Duodenal mucosa (tissue), 2 donors: ENCODE measurements around the gene MFGE8.
A peak's percentile ranks its signal among the peaks of the same experiment; 100 is the strongest.

ENCODE experiments used
- H3K27ac ChIP-seq: one replicate; pipeline ENCODE4 v1.7.0; 2013; ENCODE audit warnings: low read depth, low read length
- H3K27me3 ChIP-seq, 2 donors: one replicate each; pipeline ENCODE4 v1.7.0; 2013; ENCODE audit warnings: low read length in 2 of 2, control low read depth in 1 of 2; ENCODE audit not compliant: insufficient read depth in 2 of 2, control insufficient read depth in 1 of 2
- H3K36me3 ChIP-seq, 2 donors: one replicate each; pipeline ENCODE4 v1.7.0; 2013; ENCODE audit warnings: low read length in 2 of 2, control low read depth in 1 of 2; ENCODE audit not compliant: insufficient read depth in 2 of 2, control insufficient read depth in 1 of 2
- H3K4me1 ChIP-seq, 2 donors: one replicate each; pipeline ENCODE4 v1.7.0; 2013; ENCODE audit warnings: low read length in 2 of 2, control low read depth in 1 of 2; ENCODE audit not compliant: insufficient read depth in 2 of 2, control insufficient read depth in 1 of 2
- H3K4me3 ChIP-seq, 2 donors: one replicate each; pipeline ENCODE4 v1.7.0; 2013; ENCODE audit warnings: low read length in 2 of 2, low read depth in 1 of 2
- H3K9ac ChIP-seq, 2 donors: one replicate each; pipeline ENCODE4 v1.7.0; 2013; ENCODE audit warnings: low read length in 2 of 2, low read depth in 1 of 2
- H3K9me3 ChIP-seq, 2 donors: one replicate each; pipeline ENCODE4 v1.7.0; 2013; ENCODE audit warnings: low read length in 2 of 2, control low read depth in 1 of 2; ENCODE audit not compliant: control insufficient read depth in 1 of 2

MFGE8 gene

GRCh38 chr15:88918738-88919137, 5.6 kb upstream of the MFGE8 start:
- Histone ChIP-seq H3K4me3 (no peak overlapping the region), H3K4me1 (no peaks in the 10 kb centered on the region), H3K9me3 (no peaks in the 10 kb centered on the region), H3K36me3 (no peaks in the 10 kb centered on the region), H3K27me3 (no peaks in the 10 kb centered on the region), H3K27ac (no peak overlapping the region), H3K9ac (no peak overlapping the region)

- Histone ChIP-seq H3K9me3 (no peaks in the 10 kb centered on the region), H3K27ac (no peak overlapping the region), H3K9ac (no peak overlapping the region), H3K27me3 (no peaks in the 10 kb centered on the region), H3K4me1 (peaks cover 0 to 2% of the 10 kb centered on the region in 2 donors), H3K4me3 (no peak overlapping the region), H3K36me3 (no peaks in the 10 kb centered on the region)
Measured at GRCh38 chr15:88917760-88918159, 4.6 kb upstream of the MFGE8 start.

- Histone ChIP-seq H3K4me3 (no peak overlapping the region), H3K27ac (no peak overlapping the region), H3K4me1 (peaks cover 0 to 5% of the 10 kb centered on the region in 2 donors), H3K27me3 (no peaks in the 10 kb centered on the region), H3K9ac (no peak overlapping the region), H3K9me3 (no peaks in the 10 kb centered on the region), H3K36me3 (no peaks in the 10 kb centered on the region)
Measured at GRCh38 chr15:88915354-88915753, 2.2 kb upstream of the MFGE8 start.

GRCh38 chr15:88913850-88914169, 631 bp upstream of the MFGE8 start:
- Histone ChIP-seq H3K4me3 (peak overlapping the region; percentile 71 to 73), H3K9me3 (no peaks in the 10 kb centered on the region), H3K27me3 (no peaks in the 10 kb centered on the region), H3K36me3 (no peaks in the 10 kb centered on the region), H3K4me1 (peaks cover 0 to 5% of the 10 kb centered on the region in 2 donors), H3K27ac (no peak overlapping the region), H3K9ac (no peak overlapping the region)

GRCh38 chr15:88912500-88912921, 668 bp downstream of the MFGE8 start:
- Histone ChIP-seq H3K27me3 (no peaks in the 10 kb centered on the region), H3K4me1 (peaks cover 0 to 5% of the 10 kb centered on the region in 2 donors), H3K4me3 (peak overlapping the region; percentile 71 to 73), H3K27ac (no peak overlapping the region), H3K9me3 (no peaks in the 10 kb centered on the region), H3K36me3 (no peaks in the 10 kb centered on the region), H3K9ac (peak overlapping the region; percentile 38 to 43)

- no peaks in the 10 kb centered on the region for H3K9me3 ChIP-seq
- H3K27ac ChIP-seq, result no peak overlapping the region
- H3K27me3 ChIP-seq, result no peaks in the 10 kb centered on the region
- H3K9ac ChIP-seq, result no peak overlapping the region
- peaks cover 0 to 5% of the 10 kb centered on the region in 2 donors for H3K4me1 ChIP-seq
- H3K4me3 ChIP-seq, result no peak overlapping the region
- no peaks in the 10 kb centered on the region for H3K36me3 ChIP-seq
Measured at GRCh38 chr15:88911766-88912118, 1.4 kb downstream of the MFGE8 start.

- no peak overlapping the region for H3K27ac ChIP-seq
- H3K4me1 ChIP-seq, result peaks cover 0 to 5% of the 10 kb centered on the region in 2 donors
- no peak overlapping the region for H3K9ac ChIP-seq
- H3K9me3 ChIP-seq, result no peaks in the 10 kb centered on the region
- no peak overlapping the region for H3K4me3 ChIP-seq
- H3K27me3 ChIP-seq, result no peaks in the 10 kb centered on the region
- no peaks in the 10 kb centered on the region for H3K36me3 ChIP-seq
Measured at GRCh38 chr15:88909956-88910831, 3.0 kb downstream of the MFGE8 start.

GRCh38 chr15:88908697-88909621, 4.2 kb downstream of the MFGE8 start:
- no peaks in the 10 kb centered on the region for H3K27me3 ChIP-seq
- H3K9ac ChIP-seq, result no peak overlapping the region
- no peaks in the 10 kb centered on the region for H3K9me3 ChIP-seq
- no peak overlapping the region for H3K4me3 ChIP-seq
- H3K36me3 ChIP-seq, result no peaks in the 10 kb centered on the region
- peaks cover 6 to 15% of the 10 kb centered on the region in 2 donors for H3K4me1 ChIP-seq
- H3K27ac ChIP-seq, result no peak overlapping the region

GRCh38 chr15:88908123-88908522, 5.1 kb downstream of the MFGE8 start:
- H3K4me1 ChIP-seq, result peaks cover 6 to 15% of the 10 kb centered on the region in 2 donors
- H3K27ac ChIP-seq, result no peak overlapping the region
- H3K9me3 ChIP-seq, result no peaks in the 10 kb centered on the region
- H3K9ac ChIP-seq, result no peak overlapping the region
- H3K27me3 ChIP-seq, result no peaks in the 10 kb centered on the region
- no peaks in the 10 kb centered on the region for H3K36me3 ChIP-seq
- H3K4me3 ChIP-seq, result no peak overlapping the region

- Histone ChIP-seq H3K36me3 (no peaks in the 10 kb centered on the region), H3K27me3 (no peaks in the 10 kb centered on the region), H3K9ac (no peak overlapping the region), H3K27ac (no peak overlapping the region), H3K9me3 (no peaks in the 10 kb centered on the region), H3K4me1 (peaks cover 6 to 10% of the 10 kb centered on the region in 2 donors), H3K4me3 (no peak overlapping the region)
Measured at GRCh38 chr15:88907111-88907510, 6.1 kb downstream of the MFGE8 start.
